ENCODE data around the gene PCYOX1L.

PCYOX1L gene

GRCh38 chr5:149404746-149405549, 47.1 kb downstream of the PCYOX1L start:
- in situ Hi-C loops (cut with MboI; ENCODE audit: low pct_unique_long_range_greater_than_20kb, low sequenced_read_pairs, unreplicated experiment), result no loop called here
- no peak for DNase-seq (ENCODE audit: low spot score)
- TF ChIP-seq, protein P1, sequence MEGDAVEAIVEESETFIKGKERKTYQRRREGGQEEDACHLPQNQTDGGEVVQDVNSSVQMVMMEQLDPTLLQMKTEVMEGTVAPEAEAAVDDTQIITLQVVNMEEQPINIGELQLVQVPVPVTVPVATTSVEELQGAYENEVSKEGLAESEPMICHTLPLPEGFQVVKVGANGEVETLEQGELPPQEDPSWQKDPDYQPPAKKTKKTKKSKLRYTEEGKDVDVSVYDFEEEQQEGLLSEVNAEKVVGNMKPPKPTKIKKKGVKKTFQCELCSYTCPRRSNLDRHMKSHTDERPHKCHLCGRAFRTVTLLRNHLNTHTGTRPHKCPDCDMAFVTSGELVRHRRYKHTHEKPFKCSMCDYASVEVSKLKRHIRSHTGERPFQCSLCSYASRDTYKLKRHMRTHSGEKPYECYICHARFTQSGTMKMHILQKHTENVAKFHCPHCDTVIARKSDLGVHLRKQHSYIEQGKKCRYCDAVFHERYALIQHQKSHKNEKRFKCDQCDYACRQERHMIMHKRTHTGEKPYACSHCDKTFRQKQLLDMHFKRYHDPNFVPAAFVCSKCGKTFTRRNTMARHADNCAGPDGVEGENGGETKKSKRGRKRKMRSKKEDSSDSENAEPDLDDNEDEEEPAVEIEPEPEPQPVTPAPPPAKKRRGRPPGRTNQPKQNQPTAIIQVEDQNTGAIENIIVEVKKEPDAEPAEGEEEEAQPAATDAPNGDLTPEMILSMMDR (IDR thresholded peaks at IDR 0.05; ENCODE audit: extremely low read depth, insufficient read depth, missing control alignments), result no peak

DNA sequence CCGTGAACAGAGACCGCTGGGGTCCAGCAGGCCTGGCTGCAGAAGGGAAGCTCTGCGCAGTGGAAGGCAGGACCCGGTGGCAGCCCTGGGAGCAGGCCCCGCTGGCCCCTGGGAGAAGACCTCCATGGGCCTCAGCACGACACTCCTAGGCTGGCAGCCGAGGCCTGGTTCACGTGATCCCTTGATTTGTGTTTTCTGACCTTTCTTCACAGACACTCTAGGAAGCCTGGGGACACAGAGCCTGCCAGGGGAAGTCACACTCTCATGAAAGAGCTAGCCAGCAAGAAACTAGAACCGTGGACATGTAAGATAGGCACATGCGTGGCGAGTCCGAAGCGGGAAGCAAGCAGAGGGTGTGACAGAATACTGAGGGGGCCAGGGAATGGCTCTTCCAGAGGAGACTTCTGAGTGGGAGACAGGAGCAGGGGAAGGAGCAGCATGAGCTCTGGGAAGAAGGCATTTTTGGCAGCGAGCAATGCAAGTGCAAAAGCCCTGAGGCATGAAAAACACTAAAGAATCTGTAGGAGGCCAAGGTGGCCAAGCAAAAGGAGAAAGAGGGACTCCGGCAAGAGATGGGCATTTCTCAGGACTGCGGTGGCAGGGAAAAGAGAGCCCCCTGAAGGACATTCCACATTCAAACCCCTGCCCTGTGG, 47.8 kb downstream of the PCYOX1L start:
- TF ChIP-seq, protein P1 (IDR thresholded peaks at IDR 0.05; ENCODE audit: extremely low read depth, insufficient read depth, missing control alignments), result no peak
- in situ Hi-C loops (cut with MboI; ENCODE audit: low pct_unique_long_range_greater_than_20kb, low sequenced_read_pairs, unreplicated experiment), result no loop called here
- DNase-seq (ENCODE audit: low spot score), result no peak

- DNase-seq (ENCODE audit: low spot score), result no peak
- in situ Hi-C loops (cut with MboI; ENCODE audit: low pct_unique_long_range_greater_than_20kb, low sequenced_read_pairs, unreplicated experiment), result no loop called here
- TF ChIP-seq, protein P1 (IDR thresholded peaks at IDR 0.05; ENCODE audit: extremely low read depth, insufficient read depth, missing control alignments), result no peak
Observed at GRCh38 chr5:149406203-149406978, 48.5 kb downstream of the PCYOX1L start.

GRCh38 chr5:149406979-149407306, 49.1 kb downstream of the PCYOX1L start:
- TF ChIP-seq, protein P1 (IDR thresholded peaks at IDR 0.05; ENCODE audit: extremely low read depth, insufficient read depth, missing control alignments), result no peak
- in situ Hi-C loops (cut with MboI; ENCODE audit: low pct_unique_long_range_greater_than_20kb, low sequenced_read_pairs, unreplicated experiment), result no loop called here
- DNase-seq (ENCODE audit: low spot score), result no peak

DNA sequence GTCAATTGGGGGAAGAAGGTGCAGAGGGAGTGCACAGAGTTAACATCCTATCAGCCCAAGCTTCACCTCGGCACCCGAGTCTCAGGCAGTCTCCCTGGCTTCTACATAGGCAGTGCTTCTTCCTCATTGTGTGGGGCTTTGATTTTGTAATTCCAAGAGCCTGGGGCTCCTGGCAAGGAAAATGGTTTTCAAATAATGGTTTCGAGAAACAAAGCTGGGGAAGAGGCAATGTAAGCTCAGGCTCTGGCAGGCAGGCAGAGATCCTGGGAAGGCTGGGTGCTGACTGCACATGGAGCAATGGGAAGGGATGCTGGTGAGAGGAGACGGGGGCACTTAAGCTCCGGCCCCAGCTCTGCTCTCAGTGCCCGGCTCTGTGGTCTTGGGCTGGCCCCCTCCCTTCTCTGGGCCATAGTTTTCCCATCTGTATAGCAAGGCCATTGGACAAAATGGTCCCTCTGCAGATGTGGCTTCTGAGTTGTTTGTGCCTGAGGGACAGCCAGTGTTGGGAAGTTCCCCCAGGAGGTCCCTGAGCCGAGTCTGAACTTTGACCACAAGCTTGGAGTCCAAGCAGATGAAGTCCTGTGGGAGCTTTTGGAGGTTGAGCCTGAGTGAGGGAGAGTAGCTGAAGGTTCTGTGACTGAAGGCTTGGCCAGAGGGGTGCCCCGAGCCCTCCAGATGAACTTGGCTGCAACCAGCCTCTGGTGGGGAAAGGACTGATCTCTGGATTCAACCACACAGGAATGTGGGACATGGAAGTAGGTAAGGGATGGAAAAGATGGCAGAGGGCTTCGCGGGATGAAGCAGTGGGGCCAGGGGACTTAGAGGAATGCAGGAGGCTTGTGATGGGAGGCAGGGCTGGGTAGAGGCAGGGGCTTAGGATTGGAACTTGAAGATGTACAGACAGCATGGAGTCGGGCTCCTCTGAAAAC, 49.7 kb downstream of the PCYOX1L start:
- in situ Hi-C loops (cut with MboI; ENCODE audit: low pct_unique_long_range_greater_than_20kb, low sequenced_read_pairs, unreplicated experiment), result no loop called here
- TF ChIP-seq, protein P1 (IDR thresholded peaks at IDR 0.05; ENCODE audit: extremely low read depth, insufficient read depth, missing control alignments), result no peak
- DNase-seq (ENCODE audit: low spot score), result no peak
